ENCODE data around the gene CFAP299.
"Not testable (repeated sequence)": the region's sequence is repeated elsewhere in the genome, so short reads cannot be mapped to it uniquely, and the experiment has no call there.

The CFAP299 gene

DNA sequence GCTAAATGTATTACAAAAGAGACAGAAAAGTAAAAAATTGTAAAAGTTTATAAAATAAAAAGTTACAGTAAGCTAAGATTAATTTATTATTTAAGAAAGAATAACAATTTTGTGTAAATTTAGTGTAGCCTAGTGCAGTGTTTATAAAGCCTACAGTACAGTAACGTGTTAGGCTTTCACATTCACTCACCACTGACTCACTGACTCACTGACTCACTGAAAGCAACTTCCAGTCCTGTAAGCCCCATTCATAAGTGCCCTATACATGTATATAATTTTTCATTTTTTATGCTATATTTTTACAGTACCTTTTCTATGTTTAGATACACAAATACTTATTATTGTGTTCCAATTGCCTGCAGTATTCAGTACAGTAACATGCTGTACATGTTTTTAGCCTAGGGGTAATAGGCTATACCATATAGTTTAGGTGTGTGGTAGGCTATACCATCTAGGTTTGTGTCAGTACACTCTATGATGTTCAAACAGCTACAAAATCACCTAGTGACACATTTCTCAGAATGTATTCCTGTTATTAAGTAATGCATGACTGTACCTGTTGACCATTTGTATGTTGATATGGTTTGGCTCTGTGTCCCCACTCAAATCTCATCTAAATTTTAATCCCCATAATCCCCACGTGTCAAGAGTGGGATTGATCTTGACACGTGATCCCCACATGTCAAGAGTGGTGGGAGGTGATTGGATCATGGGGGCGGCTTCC is 57.9 kb downstream of the CFAP299 start:
- DNase-seq (ENCODE audit: low spot score): no peak

DNA sequence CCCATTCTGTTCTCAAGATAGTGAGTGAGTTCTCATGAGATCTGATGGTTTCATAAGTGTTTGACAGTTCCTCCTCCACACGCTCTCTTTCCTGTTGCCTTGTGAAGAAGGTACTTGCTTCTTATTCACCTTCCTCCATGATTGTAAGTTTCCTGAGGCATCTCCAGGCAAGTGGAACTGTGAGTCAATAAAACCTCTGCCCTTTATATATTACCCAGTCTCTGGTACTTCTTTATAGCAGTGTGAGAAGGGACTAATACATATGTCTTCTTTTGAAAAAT is 58.4 kb downstream of the CFAP299 start:
- no peak for DNase-seq (ENCODE audit: low spot score)

DNA sequence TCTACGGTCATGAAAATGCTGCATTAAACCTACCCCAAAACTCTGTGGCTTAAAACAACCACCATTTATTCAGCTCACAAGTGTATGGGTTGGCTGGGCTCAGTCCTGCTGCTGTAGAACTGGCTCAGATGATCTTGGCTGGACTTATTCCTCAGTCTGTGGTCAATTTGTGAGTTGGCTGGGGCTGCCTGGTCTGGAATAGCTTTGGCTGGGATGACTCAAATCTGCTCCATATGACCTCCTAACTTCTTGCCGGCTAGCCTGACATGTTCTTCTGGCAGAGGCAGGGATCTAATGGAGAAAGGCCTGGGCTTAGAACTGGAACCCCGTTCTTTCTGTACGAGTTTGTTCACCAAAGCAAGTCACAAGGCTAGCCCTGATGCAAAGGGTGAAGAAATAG is 71.7 kb downstream of the CFAP299 start:
- DNase-seq (ENCODE audit: low spot score): no peak

- DNase-seq (ENCODE audit: low spot score): no peak
Measured at GRCh38 chr4:80409809-80410208, 74.3 kb downstream of the CFAP299 start.

DNA sequence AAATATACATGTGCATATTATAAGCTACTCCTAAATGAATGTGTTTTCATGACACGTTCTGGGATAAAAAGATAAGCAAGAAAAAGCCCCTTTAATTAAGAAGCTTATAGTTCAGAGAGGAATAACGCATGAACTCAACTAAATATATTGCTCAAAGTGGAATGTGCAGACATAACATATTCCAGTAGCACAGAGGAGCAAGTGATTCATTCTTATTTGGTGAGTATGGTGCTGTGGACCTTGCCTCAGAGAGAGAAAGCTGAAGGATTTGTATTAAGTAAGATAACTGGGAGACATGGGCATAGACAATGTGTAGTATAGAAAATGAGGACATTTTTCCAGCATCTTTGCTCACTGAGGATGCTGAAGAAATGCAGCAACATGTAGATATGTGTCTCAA is 76.8 kb downstream of the CFAP299 start:
- DNase-seq (ENCODE audit: low spot score): no peak

DNA sequence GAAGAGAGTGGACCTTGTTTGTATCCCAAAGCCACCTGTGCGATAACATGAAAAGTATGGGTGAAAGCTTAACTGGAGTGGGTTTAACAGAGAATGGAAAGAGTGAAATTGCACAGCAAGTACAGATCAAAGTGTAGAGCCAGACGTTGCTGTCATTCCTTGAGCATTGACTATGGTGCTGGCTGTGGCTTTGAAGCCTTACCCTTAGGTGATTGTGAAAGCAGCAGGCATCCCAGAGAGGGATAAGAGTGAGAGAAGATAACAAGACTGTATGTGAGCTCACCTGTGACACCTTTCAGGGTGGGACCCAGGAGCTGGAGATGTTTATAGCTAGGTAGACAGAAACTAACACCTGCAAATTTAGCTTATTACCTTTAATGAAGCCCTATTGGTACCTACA is 77.6 kb downstream of the CFAP299 start:
- DNase-seq (ENCODE audit: low spot score): no peak

GRCh38 chr4:80417019-80417418 is 81.5 kb downstream of the CFAP299 start:
- DNase-seq (ENCODE audit: low spot score): no peak

GRCh38 chr4:80419946-80420345 is 84.4 kb downstream of the CFAP299 start:
- no peak for DNase-seq (ENCODE audit: low spot score)

- DNase-seq (ENCODE audit: low spot score): no peak
Measured at GRCh38 chr4:80420638-80421037, 85.1 kb downstream of the CFAP299 start.

GRCh38 chr4:80422727-80423404 is 87.3 kb downstream of the CFAP299 start:
- no peak for DNase-seq (ENCODE audit: low spot score)

DNA sequence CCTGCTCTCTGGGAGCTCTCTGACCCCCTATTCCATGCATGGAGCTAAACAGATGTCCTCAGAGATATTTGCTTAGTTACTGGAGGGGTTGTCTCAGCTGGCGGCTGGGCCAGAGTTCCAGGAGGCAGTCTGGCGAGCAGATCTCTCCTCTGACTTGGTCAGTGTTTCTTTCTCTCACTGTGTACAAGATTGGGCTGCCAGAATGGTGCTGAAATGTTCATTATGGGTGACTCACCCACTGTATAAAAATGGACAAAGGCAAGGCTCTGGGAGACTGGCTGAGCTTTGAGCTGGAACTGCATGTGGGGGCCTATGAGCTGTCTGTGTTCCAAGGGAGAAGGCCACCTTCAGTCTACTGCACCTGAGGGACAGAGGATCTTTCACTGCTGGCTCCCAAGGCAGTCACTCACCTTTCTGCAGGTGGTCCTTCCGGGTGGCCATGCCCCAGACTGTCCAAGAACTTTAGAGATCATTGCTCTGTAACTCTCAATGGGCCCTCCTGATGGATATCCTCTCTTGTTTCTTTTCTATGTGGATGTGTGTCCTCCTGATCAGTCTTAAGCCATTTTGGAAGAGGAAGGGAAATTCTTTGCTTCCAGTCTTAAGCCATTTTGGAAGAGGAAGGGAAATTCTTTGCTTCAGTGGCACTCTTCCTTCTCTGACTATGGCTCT is 88.2 kb downstream of the CFAP299 start:
- no peak for DNase-seq (ENCODE audit: low spot score)

DNA sequence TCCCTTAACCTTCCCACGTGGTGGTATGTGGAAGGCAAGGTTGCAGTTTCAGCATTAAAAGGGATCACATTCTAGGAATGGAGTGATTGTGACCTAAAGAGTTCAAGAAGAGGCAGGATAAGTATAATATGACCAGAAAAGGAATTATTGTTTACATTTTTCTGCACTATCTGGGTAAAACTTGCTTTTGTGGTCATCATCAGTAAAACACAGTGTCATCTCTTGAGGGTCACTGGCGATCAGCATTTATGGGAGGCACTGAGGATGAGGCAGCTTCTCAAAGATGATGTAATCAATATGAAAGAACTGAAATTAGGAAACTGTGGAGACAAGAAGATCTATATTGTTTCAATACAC is 88.7 kb downstream of the CFAP299 start:
- DNase-seq (ENCODE audit: low spot score): no peak

GRCh38 chr4:80425124-80426100 is 89.9 kb downstream of the CFAP299 start:
- DNase-seq (ENCODE audit: low spot score): no peak

DNA sequence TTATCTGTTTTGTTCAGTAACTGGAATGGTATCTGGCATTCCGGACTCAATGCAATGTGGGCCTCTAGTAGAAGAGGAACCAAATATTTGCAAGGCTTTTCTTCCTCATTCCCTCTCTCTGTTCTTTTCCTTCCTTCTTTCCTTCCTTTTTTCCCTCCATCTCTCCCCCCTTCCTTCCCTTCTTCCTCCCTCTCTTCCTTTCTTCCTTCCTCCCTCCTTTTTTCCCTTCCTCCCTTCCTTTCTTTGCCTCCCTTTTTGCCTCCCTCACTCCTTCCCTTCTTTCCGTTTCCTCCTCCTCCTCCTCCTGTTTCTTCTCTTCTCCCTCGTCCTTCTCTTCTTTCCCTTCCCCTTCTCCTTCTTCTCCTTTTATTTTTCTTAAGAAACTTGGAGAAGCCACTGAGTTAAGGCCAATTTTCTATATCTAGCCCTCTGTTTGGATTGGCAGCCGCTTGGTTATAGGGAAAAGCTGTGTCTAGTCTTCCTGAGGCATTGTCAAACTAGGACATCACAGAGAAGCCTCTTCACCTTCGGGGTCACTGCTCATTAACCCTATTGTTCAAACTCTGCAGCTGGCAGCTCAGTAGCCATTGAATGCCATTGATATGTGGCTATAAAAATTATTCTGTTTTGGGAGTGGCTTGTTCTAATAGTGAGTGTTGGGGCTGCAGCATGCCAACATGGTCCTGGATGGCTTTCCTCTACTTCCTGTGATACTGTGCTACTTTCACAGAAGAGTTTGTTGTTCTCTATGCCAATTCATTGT is 95.9 kb downstream of the CFAP299 start:
- DNase-seq (ENCODE audit: low spot score): no peak

GRCh38 chr4:80434238-80434637 is 98.7 kb downstream of the CFAP299 start:
- DNase-seq (ENCODE audit: low spot score): no peak

DNA sequence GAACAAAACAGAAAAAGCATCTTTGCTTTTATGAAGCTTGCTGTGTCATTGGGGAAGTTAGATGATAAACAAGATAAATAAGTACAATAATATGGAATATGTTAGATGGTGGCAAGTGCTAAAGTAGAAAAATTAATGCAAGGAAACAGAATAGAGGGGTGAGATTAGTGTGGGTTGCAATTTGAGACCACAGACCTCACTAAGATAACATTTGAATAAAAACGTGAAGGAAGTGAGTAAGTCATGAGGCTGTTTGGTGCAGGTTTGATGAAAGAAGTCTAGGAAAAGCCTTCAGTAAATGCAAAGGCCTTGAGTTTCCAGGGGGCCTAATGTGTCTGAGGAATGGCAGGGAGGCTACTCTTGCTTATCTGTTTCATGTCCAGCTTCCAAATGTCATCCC is 102.5 kb downstream of the CFAP299 start:
- DNase-seq (ENCODE audit: low spot score): no peak

DNA sequence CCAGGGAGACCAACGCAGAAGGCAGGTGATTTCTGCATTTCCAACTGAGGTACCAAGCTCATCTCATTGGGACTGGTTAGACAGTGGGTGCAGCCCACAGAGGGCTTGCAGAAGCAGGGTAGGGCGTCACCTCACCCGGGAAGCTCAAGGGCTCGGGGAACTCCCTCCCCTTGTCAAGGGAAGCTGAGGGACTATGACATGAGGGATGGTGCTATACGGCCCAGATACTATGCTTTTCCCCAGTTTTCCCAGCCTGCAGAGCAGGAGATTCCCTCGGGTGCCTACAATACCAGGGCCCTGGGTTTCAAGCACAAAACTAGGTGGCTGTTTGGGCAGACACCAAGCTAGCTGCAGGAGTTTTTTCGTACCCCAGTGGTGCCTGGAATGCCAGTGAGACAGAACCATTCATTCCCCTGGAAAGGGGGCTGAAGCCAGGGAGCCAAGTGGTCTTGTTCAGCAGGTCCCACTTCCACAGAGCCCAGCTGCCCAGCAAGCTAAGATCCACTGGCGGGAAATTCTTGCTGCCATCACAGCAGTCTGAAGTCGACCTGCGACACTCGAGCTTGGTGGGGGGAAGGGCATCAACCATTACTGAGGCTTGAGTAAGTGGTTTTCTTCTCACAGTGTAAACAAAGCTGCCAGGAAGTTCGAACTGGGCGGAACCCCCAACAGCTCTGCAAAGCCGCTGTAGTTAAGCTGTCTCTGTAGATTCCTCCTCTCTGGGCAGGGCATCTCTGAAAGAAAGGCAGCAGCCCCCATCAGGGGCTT is 103.9 kb downstream of the CFAP299 start:
- not testable (repeated sequence) for DNase-seq (ENCODE audit: low spot score)

GRCh38 chr4:80446248-80446647 is 110.7 kb downstream of the CFAP299 start:
- no peak for DNase-seq (ENCODE audit: low spot score)

- DNase-seq (ENCODE audit: low spot score): no peak
Measured at GRCh38 chr4:80446664-80447063, 111.1 kb downstream of the CFAP299 start.

GRCh38 chr4:80447493-80447892 is 112.0 kb downstream of the CFAP299 start:
- no peak for DNase-seq (ENCODE audit: low spot score)

DNA sequence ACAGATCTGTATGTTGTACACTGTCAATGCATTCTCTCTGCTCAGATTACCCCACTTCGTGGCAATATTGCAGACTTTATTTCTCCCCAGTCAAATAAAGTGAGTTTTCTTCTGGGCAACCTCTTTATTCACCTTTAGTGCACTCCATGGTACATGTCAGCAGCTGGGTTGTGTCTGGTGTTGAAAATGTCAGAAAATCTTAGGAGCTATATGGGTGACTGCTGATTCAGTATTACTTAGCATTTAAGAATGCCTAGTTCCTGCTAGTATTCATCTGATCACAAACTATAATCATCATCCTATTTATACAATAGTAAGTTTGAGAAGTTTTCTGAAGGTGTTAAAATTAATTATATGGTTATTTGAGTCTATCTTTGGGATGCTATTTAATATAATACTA is 112.5 kb downstream of the CFAP299 start:
- no peak for DNase-seq (ENCODE audit: low spot score)
